ENCODE results near the gene ELL. TPM values are rescaled to one million over a fixed set of nuclear protein-coding genes. Genes with fewer than 3 reads are reported as not detected.

The ELL gene
- total and polyA plus RNA-seq, 9 of the 15 experiments (the other 6 are each of a cell fraction or from before 2014, with no cell fraction given) = 0.24 to 22.5 (median 4.1) TPM

DNA sequence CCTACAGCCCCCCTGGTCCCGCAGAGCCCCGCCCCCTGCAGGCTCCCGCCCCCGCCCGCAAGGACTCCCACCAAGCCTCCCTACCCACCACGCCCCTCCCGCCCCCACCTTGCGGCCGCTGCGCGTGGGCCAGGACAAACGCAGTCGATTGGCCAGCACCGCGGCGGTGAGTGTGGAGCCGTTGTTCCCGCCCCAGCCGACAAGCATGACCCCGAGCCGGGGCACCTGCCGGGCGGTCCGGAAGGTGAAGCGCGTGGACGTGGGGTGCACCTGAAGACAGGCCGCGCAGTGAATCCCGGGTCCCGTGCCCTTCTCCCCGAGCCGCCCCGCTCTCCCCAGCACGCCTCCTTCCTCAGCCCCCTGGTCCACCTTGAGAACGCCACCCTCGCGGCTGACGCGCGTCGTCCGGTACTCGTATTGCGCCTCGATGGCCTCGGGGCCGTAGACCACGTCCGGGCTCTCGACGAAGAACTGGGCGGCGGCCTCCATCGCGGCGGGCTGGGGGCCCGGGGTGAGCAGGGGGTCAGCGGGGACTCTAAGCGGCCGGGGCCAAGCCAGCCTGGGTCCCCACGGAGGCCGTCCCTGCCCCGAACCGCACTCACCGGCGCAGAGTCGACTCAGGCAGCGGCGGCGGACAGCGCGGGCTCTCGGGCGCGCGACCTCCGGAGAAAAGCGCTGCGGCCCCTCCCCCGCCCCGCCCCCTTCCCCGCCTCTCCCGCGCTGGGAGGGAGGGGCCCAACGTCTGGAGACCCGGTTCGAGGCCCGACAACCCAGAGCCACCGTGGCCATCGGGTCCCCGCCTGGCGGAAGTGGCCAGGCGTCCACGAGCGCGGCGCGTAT is 84.2 kb downstream of the ELL start, which contains the start of gene ISYNA1 (continued):
- TF ChIP-seq, protein P1, sequence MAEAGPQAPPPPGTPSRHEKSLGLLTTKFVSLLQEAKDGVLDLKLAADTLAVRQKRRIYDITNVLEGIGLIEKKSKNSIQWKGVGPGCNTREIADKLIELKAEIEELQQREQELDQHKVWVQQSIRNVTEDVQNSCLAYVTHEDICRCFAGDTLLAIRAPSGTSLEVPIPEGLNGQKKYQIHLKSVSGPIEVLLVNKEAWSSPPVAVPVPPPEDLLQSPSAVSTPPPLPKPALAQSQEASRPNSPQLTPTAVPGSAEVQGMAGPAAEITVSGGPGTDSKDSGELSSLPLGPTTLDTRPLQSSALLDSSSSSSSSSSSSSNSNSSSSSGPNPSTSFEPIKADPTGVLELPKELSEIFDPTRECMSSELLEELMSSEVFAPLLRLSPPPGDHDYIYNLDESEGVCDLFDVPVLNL (CRISPR knock-in tag; IDR thresholded peaks at IDR 0.05; ENCODE audit: low read depth) = no peak
- peak in 1 of 2 experiments; percentile 89; a peak in 2 of 4 replicates for TF ChIP-seq HDAC1 (IDR thresholded peaks at IDR 0.05)
- no peak for TF ChIP-seq PYGO2 (tag; IDR thresholded peaks at IDR 0.05)
- TF ChIP-seq, protein P2, sequence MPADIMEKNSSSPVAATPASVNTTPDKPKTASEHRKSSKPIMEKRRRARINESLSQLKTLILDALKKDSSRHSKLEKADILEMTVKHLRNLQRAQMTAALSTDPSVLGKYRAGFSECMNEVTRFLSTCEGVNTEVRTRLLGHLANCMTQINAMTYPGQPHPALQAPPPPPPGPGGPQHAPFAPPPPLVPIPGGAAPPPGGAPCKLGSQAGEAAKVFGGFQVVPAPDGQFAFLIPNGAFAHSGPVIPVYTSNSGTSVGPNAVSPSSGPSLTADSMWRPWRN (IDR thresholded peaks at IDR 0.05; ENCODE audit: low read depth) = no peak
- TF ChIP-seq MXI1 (IDR thresholded peaks at IDR 0.05; ENCODE audit: low read depth, low read length) = no peak
- TF ChIP-seq NR2F6 (CRISPR knock-in tag; IDR thresholded peaks at IDR 0.05) = no peak
- TF ChIP-seq TARDBP (IDR thresholded peaks at IDR 0.05) = 0 out of 2 replicates have a peak, but pooled peaks have one; percentile 43
- peak; percentile 55 for TF ChIP-seq PCBP1 (IDR thresholded peaks at IDR 0.05; ENCODE audit: low read depth, low read length, poor library complexity, severe bottlenecking)
- TF ChIP-seq, protein P3, sequence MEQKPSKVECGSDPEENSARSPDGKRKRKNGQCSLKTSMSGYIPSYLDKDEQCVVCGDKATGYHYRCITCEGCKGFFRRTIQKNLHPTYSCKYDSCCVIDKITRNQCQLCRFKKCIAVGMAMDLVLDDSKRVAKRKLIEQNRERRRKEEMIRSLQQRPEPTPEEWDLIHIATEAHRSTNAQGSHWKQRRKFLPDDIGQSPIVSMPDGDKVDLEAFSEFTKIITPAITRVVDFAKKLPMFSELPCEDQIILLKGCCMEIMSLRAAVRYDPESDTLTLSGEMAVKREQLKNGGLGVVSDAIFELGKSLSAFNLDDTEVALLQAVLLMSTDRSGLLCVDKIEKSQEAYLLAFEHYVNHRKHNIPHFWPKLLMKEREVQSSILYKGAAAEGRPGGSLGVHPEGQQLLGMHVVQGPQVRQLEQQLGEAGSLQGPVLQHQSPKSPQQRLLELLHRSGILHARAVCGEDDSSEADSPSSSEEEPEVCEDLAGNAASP (IDR thresholded peaks at IDR 0.05) = no peak
- TF ChIP-seq, protein P4, sequence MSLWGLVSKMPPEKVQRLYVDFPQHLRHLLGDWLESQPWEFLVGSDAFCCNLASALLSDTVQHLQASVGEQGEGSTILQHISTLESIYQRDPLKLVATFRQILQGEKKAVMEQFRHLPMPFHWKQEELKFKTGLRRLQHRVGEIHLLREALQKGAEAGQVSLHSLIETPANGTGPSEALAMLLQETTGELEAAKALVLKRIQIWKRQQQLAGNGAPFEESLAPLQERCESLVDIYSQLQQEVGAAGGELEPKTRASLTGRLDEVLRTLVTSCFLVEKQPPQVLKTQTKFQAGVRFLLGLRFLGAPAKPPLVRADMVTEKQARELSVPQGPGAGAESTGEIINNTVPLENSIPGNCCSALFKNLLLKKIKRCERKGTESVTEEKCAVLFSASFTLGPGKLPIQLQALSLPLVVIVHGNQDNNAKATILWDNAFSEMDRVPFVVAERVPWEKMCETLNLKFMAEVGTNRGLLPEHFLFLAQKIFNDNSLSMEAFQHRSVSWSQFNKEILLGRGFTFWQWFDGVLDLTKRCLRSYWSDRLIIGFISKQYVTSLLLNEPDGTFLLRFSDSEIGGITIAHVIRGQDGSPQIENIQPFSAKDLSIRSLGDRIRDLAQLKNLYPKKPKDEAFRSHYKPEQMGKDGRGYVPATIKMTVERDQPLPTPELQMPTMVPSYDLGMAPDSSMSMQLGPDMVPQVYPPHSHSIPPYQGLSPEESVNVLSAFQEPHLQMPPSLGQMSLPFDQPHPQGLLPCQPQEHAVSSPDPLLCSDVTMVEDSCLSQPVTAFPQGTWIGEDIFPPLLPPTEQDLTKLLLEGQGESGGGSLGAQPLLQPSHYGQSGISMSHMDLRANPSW (CRISPR knock-in tag; IDR thresholded peaks at IDR 0.05) = 0 out of 2 replicates have a peak, but pooled peaks have one; percentile 55
- no peak for TF ChIP-seq RHOXF2B (CRISPR knock-in tag; conservative IDR thresholded peaks at IDR 0.05)
- TF ChIP-seq ZNF583 (CRISPR knock-in tag; IDR thresholded peaks at IDR 0.05) = 0 out of 2 replicates have a peak, but pooled peaks have one; percentile 33
- TF ChIP-seq ZNF785 (CRISPR knock-in tag; IDR thresholded peaks at IDR 0.05) = no peak
- TF ChIP-seq HDAC6 (IDR thresholded peaks at IDR 0.05; ENCODE audit: low read depth, low read length) = no peak
- 0 out of 2 replicates have a peak, but pooled peaks have one; percentile 45 for TF ChIP-seq ETV5 (CRISPR knock-in tag; IDR thresholded peaks at IDR 0.05; ENCODE audit: low read depth)
- TF ChIP-seq STAT5B (CRISPR knock-in tag; IDR thresholded peaks at IDR 0.05) = no peak
- no peak for TF ChIP-seq XRCC4 (IDR thresholded peaks at IDR 0.05; ENCODE audit: extremely low read depth, insufficient read depth, insufficient read length)
- TF ChIP-seq, protein P5, sequence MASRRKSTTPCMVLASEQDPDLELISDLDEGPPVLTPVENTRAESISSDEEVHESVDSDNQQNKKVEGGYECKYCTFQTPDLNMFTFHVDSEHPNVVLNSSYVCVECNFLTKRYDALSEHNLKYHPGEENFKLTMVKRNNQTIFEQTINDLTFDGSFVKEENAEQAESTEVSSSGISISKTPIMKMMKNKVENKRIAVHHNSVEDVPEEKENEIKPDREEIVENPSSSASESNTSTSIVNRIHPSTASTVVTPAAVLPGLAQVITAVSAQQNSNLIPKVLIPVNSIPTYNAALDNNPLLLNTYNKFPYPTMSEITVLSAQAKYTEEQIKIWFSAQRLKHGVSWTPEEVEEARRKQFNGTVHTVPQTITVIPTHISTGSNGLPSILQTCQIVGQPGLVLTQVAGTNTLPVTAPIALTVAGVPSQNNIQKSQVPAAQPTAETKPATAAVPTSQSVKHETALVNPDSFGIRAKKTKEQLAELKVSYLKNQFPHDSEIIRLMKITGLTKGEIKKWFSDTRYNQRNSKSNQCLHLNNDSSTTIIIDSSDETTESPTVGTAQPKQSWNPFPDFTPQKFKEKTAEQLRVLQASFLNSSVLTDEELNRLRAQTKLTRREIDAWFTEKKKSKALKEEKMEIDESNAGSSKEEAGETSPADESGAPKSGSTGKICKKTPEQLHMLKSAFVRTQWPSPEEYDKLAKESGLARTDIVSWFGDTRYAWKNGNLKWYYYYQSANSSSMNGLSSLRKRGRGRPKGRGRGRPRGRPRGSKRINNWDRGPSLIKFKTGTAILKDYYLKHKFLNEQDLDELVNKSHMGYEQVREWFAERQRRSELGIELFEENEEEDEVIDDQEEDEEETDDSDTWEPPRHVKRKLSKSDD (conservative IDR thresholded peaks at IDR 0.05; ENCODE audit: low read length) = no peak
- TF ChIP-seq L3MBTL2 (IDR thresholded peaks at IDR 0.05) = peak; percentile 89
